Hepatocyte (in vitro differentiated cells): Measurements from ENCODE around the gene ZMAT5. TPM values are rescaled to one million over a fixed set of nuclear protein-coding genes. Genes with fewer than 3 reads are reported as not detected.
"Not testable (repeated sequence)": the region's sequence is repeated elsewhere in the genome, so short reads cannot be mapped to it uniquely, and the experiment has no call there.

Experiments
- DNase-seq: peaks from one replicate; pipeline ENCODE4 v3.0.0-alpha.2; 2016; ENCODE audit warnings: low spot score
- H2AFZ ChIP-seq: fragments of 200-600 bp; sonication (generic); 2 replicates; pipeline ENCODE4 v1.6.0; 2016; ENCODE audit warnings: antibody characterized with exemption, mild to moderate bottlenecking
- H3K27ac ChIP-seq: fragments of 200-600 bp; sonication (generic); 2 replicates; pipeline ENCODE4 v1.5.1; 2016; ENCODE audit warnings: mild to moderate bottlenecking
- H3K27me3 ChIP-seq: fragments of 200-600 bp; sonication (generic); 2 replicates; pipeline ENCODE4 v1.6.1; 2016
- H3K36me3 ChIP-seq: fragments of 200-600 bp; sonication (generic); replicated peaks from 2 replicates; pipeline ENCODE4 v1.5.1; 2016; ENCODE audit warnings: low read depth; ENCODE audit not compliant: insufficient read depth
- H3K4me1 ChIP-seq: fragments of 200-600 bp; sonication (generic); 2 replicates; pipeline ENCODE4 v1.5.1; 2016; ENCODE audit warnings: mild to moderate bottlenecking, moderate library complexity; ENCODE audit not compliant: insufficient read depth
- H3K4me2 ChIP-seq: fragments of 200-600 bp; sonication (generic); 2 replicates; pipeline ENCODE4 v1.6.0; 2016
- H3K4me3 ChIP-seq: fragments of 200-600 bp; sonication (generic); 2 replicates; pipeline ENCODE4 v1.5.1; 2016; ENCODE audit warnings: mild to moderate bottlenecking
- H3K79me2 ChIP-seq: fragments of 200-600 bp; sonication (generic); 2 replicates; pipeline ENCODE4 v1.6.0; 2017; ENCODE audit warnings: mild to moderate bottlenecking
- H3K9me2 ChIP-seq: fragments of 200-600 bp; sonication (generic); replicated peaks from 2 replicates; pipeline ENCODE4 v1.6.0; 2017; ENCODE audit warnings: mild to moderate bottlenecking; ENCODE audit not compliant: insufficient read depth
- H3K9me3 ChIP-seq: fragments of 200-600 bp; sonication (generic); 2 replicates; pipeline ENCODE4 v1.5.1; 2016; ENCODE audit warnings: low read depth, mild to moderate bottlenecking
- H4K20me1 ChIP-seq: fragments of 200-600 bp; sonication (generic); 2 replicates; pipeline ENCODE4 v1.6.0; 2016; ENCODE audit warnings: mild to moderate bottlenecking; ENCODE audit not compliant: insufficient read depth, poor library complexity, severe bottlenecking
- CTCF ChIP-seq: fragments of 200-600 bp; sonication (generic); IDR thresholded peaks from 2 replicates; pipeline ENCODE4 v1.5.1; 2016; ENCODE audit warnings: antibody characterized with exemption, mild to moderate bottlenecking; ENCODE audit not compliant: poor library complexity
- EZH2 ChIP-seq: fragments of 200-600 bp; sonication (generic); IDR thresholded peaks from 2 replicates; pipeline ENCODE4 v1.6.1; 2016; ENCODE audit warnings: antibody characterized with exemption, mild to moderate bottlenecking, borderline replicate concordance
- EZH2phosphoT487 ChIP-seq: fragments of 200-600 bp; sonication (generic); IDR thresholded peaks from one replicate; pipeline ENCODE4 v1.6.1; 2018; ENCODE audit warnings: antibody characterized with exemption, mild to moderate bottlenecking, low read depth, moderate library complexity; ENCODE audit not compliant: unreplicated experiment, severe bottlenecking
- WGBS: methylation state at CpG from one replicate; pipeline ENCODE4 v1.1.6; 2016; ENCODE audit warnings: low lambda C conversion rate; ENCODE audit errors: missing lambda C conversion rate; 5-methylcytosine and 5-hydroxymethylcytosine counted together
- polyA plus RNA-seq: library from polyadenylated mRNA; unstranded; fragments of >200 nt; fragmentation: Nextera tagmentation; extraction: Ambion mirVana; gene quantifications from 2 replicates; pipeline ENCODE4 v1.2.1, GENCODE V29; 2016
- total RNA-seq: library from RNA; depleted of rRNA; stranded (reverse); fragments of >200 nt; gene quantifications from 2 replicates; pipeline ENCODE4 v1.2.3, GENCODE V29; 2014

The ZMAT5 gene
- total and polyA plus RNA-seq, 2 experiments from 2014 or later = 18.2 to 38.5 TPM

GRCh38 chr22:29755889-29756288 is 10.9 kb downstream of the ZMAT5 start:
- H3K27me3 ChIP-seq = no peaks in the 10 kb centered on the region
- H3K27ac ChIP-seq = no peak overlapping the region
- no peaks in the 10 kb centered on the region for H3K79me2 ChIP-seq
- TF ChIP-seq EZH2phosphoT487 (no peak), CTCF (no peak), EZH2 (no peak)
- DNase-seq = no peak
- H3K9me3 ChIP-seq = no peaks in the 10 kb centered on the region
- H3K9me2 ChIP-seq = no peaks in the 10 kb centered on the region
- no peak overlapping the region for H3K4me3 ChIP-seq
- no peak overlapping the region for H2AFZ ChIP-seq
- no peaks in the 10 kb centered on the region for H4K20me1 ChIP-seq
- H3K4me2 ChIP-seq = no peak overlapping the region
- no peaks in the 10 kb centered on the region for H3K36me3 ChIP-seq
- H3K4me1 ChIP-seq = no peaks in the 10 kb centered on the region
- WGBS = 88% methylated on average over 9 of the region's 9 CpGs

GRCh38 chr22:29754658-29755395 is 12.0 kb downstream of the ZMAT5 start:
- not testable (repeated sequence) for H3K4me2 ChIP-seq, H2AFZ ChIP-seq, H3K4me3 ChIP-seq, H3K9me2 ChIP-seq, H4K20me1 ChIP-seq, H3K4me1 ChIP-seq, DNase-seq, H3K27ac ChIP-seq, H3K79me2 ChIP-seq, H3K27me3 ChIP-seq, H3K36me3 ChIP-seq, H3K9me3 ChIP-seq
- 89% methylated on average over 11 of the region's 11 CpGs for WGBS

GRCh38 chr22:29753808-29754657 is 12.8 kb downstream of the ZMAT5 start:
- Histone ChIP-seq H3K4me1 (no peaks in the 10 kb centered on the region), H3K9me3 (no peaks in the 10 kb centered on the region), H3K79me2 (no peaks in the 10 kb centered on the region), H3K4me3 (no peak overlapping the region), H3K9me2 (no peaks in the 10 kb centered on the region), H4K20me1 (no peaks in the 10 kb centered on the region), H3K27ac (no peak overlapping the region), H3K36me3 (no peaks in the 10 kb centered on the region), H3K4me2 (no peak overlapping the region), H2AFZ (no peak overlapping the region), H3K27me3 (no peaks in the 10 kb centered on the region)
- no peak for TF ChIP-seq CTCF
- TF ChIP-seq EZH2phosphoT487 = no peak
- TF ChIP-seq EZH2 = no peak
- WGBS = 90% methylated on average over 16 of the region's 16 CpGs
- DNase-seq = no peak

- no peak for DNase-seq
- no peaks in the 10 kb centered on the region for H3K9me2 ChIP-seq
- no peaks in the 10 kb centered on the region for H3K4me1 ChIP-seq
- H3K9me3 ChIP-seq = no peaks in the 10 kb centered on the region
- no peaks in the 10 kb centered on the region for H3K36me3 ChIP-seq
- H2AFZ ChIP-seq = no peak overlapping the region
- no peaks in the 10 kb centered on the region for H4K20me1 ChIP-seq
- no peaks in the 10 kb centered on the region for H3K79me2 ChIP-seq
- no peak for TF ChIP-seq CTCF
- no peak for TF ChIP-seq EZH2phosphoT487
- TF ChIP-seq EZH2 = no peak
- no peak overlapping the region for H3K27ac ChIP-seq
- WGBS = 91% methylated on average over 2 of the region's 2 CpGs
- H3K4me3 ChIP-seq = no peak overlapping the region
- H3K27me3 ChIP-seq = no peaks in the 10 kb centered on the region
- no peak overlapping the region for H3K4me2 ChIP-seq
Measured at GRCh38 chr22:29751669-29752068, 15.1 kb downstream of the ZMAT5 start.
